Activated naive CD8-positive, alpha-beta T cell treated with anti-CD3 and anti-CD28 coated beads for 36 hours (primary cell): ENCODE results near the gene GRAP2. TPM values are rescaled to one million over a fixed set of nuclear protein-coding genes. Genes with fewer than 3 reads are reported as not detected.

Experiments
- DNase-seq: peaks from one replicate; pipeline ENCODE4 v3.0.0; 2021
- H3K27ac Mint-ChIP-seq: one replicate; pipeline ENCODE4 v1.8.0; 2022; ENCODE audit warnings: mild to moderate bottlenecking, moderate library complexity, mixed read lengths
- H3K27me3 Mint-ChIP-seq: one replicate; pipeline ENCODE4 v1.8.0; 2022; ENCODE audit warnings: mild to moderate bottlenecking, mixed read lengths
- H3K36me3 Mint-ChIP-seq: one replicate; pipeline ENCODE4 v1.8.0; 2021; ENCODE audit warnings: mild to moderate bottlenecking, mixed read lengths
- H3K4me1 Mint-ChIP-seq: one replicate; pipeline ENCODE4 v1.8.0; 2021; ENCODE audit warnings: mixed read lengths
- H3K4me3 Mint-ChIP-seq: one replicate; pipeline ENCODE4 v1.8.0; 2022; ENCODE audit warnings: mild to moderate bottlenecking, moderate library complexity, mixed read lengths
- H3K9me3 Mint-ChIP-seq: one replicate; pipeline ENCODE4 v1.8.0; 2022; ENCODE audit warnings: mixed read lengths
- total RNA-seq, 2 experiments: library from RNA; stranded (reverse); gene quantifications; one replicate each; pipeline ENCODE4 v1.2.3, GENCODE V29; 2021

GRAP2 gene
- total RNA-seq, 2 experiments from 2014 or later: 65.2 to 65.5 TPM

GRCh38 chr22:39956932-39957664 lies 56.2 kb downstream of the GRAP2 start:
- Mint-ChIP-seq H3K9me3 (peaks cover 3% of the 10 kb centered on the region), H3K36me3 (peaks cover 86% of the 10 kb centered on the region), H3K27me3 (no peaks in the 10 kb centered on the region), H3K27ac (peak overlapping the region; percentile 55), H3K4me3 (no peak overlapping the region), H3K4me1 (peaks cover 85% of the 10 kb centered on the region)
- no peak for DNase-seq

DNA sequence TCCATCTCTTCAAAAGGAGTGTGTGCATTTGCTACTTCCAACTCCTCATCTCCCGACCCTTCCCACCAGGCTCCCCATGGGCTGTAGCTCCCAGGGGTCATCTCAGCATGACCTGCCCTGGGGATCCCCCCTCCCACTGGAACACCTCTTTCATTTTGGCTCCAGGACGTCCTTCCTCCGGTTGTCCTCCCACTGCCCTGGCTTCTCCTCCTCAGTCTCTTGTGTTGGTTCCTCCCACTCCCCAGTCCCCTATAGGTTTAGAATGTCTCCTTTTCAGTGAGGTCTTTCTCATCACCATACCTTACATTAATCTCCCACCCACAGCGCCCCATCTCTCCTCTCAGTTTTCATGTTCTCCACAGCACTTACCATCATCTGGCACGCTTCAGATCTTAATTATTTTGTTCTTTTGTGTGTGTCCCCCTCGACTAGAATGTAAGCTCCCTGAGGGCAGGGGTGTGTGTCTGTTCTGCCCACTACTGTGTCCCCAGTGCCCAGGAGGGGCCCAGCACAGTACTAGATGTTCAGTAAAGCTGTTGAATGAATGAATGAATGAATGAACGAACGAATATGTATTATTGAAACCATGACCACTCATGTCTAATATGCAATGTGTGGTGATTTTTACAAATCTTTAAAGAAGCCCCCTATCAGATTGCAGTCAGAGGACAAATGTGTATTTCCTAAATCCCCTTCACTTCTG lies 57.3 kb downstream of the GRAP2 start:
- Mint-ChIP-seq H3K4me1 (peaks cover 83% of the 10 kb centered on the region), H3K9me3 (peaks cover 3% of the 10 kb centered on the region), H3K4me3 (peak overlapping the region; percentile 52), H3K36me3 (peaks cover 80% of the 10 kb centered on the region), H3K27ac (peak overlapping the region; percentile 81), H3K27me3 (no peaks in the 10 kb centered on the region)
- DNase-seq: no peak

DNA sequence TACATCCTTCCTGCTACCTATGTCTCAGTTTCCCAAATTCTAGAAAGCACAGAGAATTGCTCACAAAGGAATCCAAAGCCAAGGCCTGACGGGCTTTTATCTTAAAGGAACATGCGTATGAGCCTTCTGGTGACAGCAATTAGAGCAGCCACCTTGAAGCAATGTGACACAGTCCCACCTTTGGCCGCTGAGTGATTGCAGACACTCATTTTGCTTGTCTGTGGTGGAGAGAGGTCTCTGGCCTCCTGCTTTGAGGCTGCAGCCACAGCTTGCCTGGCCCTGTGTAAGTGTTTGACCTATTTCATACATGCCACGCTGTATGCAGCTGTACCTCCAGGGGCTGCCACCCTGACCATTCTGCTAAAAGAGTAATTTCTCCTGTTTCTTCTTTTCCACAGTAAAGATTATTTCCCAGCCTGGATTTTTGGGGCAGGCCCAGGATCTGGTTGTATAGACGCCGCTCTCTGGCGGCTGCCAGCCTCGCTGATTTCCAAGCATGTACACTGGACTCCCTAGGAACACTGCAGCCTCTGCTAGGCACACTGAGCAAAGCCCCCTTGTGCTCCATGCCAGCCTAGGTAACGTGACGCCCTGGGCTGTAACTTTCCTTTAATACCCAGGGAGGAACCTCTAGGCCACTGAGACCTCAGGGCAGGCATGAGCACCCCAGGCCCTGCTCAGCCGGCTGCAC lies 58.2 kb downstream of the GRAP2 start:
- Mint-ChIP-seq H3K36me3 (peaks cover 79% of the 10 kb centered on the region), H3K9me3 (peaks cover 3% of the 10 kb centered on the region), H3K4me3 (no peak overlapping the region), H3K27ac (peak overlapping the region; percentile 81), H3K27me3 (no peaks in the 10 kb centered on the region), H3K4me1 (peaks cover 80% of the 10 kb centered on the region)
- DNase-seq: no peak

DNA sequence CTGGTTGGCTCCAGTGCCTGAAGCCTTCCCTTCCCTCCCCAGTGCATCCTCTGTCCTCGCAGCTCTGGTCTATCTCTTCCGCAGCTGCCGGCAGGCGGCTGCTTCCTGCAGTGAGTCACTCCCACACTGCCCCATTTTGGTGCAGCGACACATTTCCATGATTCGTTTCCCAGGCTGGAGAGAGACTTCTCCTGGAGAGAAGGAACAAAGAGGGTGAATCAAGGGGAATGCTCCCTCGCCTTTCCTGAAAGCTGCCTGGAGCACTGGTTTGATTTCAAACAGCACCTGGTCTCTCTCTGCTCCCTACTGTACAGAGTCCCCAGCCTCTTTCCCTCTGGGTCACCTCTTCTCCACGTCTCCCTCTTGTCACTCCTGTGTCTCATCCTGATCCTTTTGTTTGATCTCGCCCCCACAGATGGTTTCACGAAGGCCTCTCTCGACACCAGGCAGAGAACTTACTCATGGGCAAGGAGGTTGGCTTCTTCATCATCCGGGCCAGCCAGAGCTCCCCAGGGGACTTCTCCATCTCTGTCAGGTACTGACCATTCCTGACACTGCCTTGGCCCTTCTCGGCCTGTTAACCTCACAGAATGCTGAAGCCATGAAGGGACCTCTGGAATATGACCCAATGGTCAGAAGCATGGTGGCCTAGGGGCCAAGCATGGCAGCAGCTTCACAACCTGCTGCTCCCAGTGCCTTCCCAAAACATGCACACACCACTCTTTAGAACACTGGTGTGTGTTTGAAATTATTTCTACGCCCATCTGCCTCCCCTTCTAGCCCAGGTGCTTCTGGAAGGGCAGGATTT lies 59.0 kb downstream of the GRAP2 start, which contains the start of gene TMA7B:
TSS of gene TMA7B (plus strand) at position 758 of the 808 bp plus-strand sequence. CDS start 3,978 bp downstream, outside the sequence.
- peaks cover 78% of the 10 kb centered on the region for H3K36me3 Mint-ChIP-seq
- peaks cover 83% of the 10 kb centered on the region for H3K4me1 Mint-ChIP-seq
- peaks cover 3% of the 10 kb centered on the region for H3K9me3 Mint-ChIP-seq
- H3K27me3 Mint-ChIP-seq: no peaks in the 10 kb centered on the region
- no peak within 1 kb of the TSS for H3K4me3 Mint-ChIP-seq
- DNase-seq: peak; percentile 40
- H3K27ac Mint-ChIP-seq: peak within 1 kb of the TSS; percentile 82

DNA sequence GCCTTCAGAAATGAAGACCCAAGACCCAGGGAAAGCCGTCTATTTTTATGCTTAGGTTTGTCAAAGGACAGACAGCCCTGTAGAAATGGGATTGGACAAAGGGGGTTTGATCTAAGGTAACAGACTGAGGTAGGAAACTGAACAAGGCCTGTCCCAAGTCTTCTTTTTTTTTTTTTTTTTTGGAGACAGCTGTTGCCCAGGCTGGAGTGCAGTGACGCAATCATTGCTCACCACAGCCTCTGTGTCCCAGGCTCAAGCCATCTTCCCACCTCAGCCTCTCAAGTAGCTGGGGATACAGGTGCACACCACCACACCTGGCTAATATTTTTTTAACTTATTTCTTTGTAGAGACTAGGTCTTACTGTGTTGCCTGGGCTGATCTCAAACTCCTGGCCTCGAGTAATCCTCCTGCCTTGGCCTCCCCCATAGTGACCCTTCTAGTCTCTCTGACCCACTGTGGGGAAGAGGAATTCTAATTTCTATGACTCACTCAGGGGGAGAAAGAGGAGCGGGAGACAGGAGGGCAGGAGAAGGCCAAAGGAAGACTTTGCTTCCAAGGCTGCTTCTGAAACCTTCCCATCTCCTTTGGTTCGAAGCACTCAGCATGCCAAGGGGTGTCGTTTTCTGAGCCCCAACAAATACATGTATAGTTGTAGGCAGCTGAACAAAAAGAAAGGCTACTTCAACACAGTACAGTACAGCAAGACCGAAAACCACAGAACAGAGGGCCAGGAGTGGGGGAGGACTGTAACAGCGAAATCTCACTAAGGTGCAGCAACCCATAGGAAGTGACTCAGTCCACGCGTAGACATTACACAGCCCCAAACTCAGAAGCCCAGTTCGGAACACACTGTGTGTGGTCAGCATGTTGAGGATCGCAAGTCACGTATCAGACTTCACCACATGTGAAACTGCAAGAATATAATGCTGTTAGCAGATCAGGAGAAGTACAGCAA lies 60.2 kb downstream of the GRAP2 start:
- peaks cover 80% of the 10 kb centered on the region for H3K36me3 Mint-ChIP-seq
- H3K27ac Mint-ChIP-seq: peak overlapping the region; percentile 82
- H3K27me3 Mint-ChIP-seq: no peaks in the 10 kb centered on the region
- H3K9me3 Mint-ChIP-seq: peaks cover 3% of the 10 kb centered on the region
- H3K4me3 Mint-ChIP-seq: peak overlapping the region; percentile 65
- peak; percentile 82 for DNase-seq
- peaks cover 81% of the 10 kb centered on the region for H3K4me1 Mint-ChIP-seq

DNA sequence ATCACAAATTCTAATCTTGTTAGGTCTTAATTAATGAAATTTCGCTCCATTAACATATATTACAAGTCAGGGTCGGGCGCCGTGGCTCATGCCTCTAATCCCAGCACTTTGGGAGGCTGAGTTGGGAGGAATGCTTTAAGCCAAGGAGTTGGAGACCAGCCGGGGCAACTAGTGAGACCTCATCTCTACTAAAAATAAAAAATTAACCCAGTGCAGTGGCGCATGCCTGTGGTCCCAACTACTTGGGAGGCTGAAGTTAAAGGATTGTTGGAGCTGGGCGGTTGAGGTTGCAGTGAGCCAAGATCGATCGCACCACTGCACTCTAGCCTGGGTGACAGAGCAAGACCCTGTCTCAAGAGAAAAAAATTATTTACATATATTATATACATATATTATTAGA lies 61.2 kb downstream of the GRAP2 start:
- peak overlapping the region; percentile 65 for H3K4me3 Mint-ChIP-seq
- H3K9me3 Mint-ChIP-seq: peaks cover 3% of the 10 kb centered on the region
- no peak for DNase-seq
- peaks cover 81% of the 10 kb centered on the region for H3K36me3 Mint-ChIP-seq
- H3K27ac Mint-ChIP-seq: peak overlapping the region; percentile 82
- no peaks in the 10 kb centered on the region for H3K27me3 Mint-ChIP-seq
- peaks cover 80% of the 10 kb centered on the region for H3K4me1 Mint-ChIP-seq

DNA sequence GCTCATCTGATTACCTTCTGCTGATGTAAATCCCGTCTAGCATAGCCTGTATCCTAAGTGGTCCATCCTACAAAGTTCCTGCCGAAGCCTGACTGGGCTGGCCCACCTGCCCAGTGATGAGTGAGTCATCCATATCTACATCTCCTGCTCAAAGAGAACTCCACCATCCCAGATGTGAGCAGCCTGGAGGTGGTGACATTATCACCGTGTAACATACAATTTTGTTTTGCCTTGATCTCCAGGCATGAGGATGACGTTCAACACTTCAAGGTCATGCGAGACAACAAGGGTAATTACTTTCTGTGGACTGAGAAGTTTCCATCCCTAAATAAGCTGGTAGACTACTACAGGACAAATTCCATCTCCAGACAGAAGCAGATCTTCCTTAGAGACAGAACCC lies 64.9 kb downstream of the GRAP2 start:
- peaks cover 53% of the 10 kb centered on the region for H3K36me3 Mint-ChIP-seq
- H3K4me1 Mint-ChIP-seq: peaks cover 46% of the 10 kb centered on the region

GRCh38 chr22:39966470-39966869 lies 65.6 kb downstream of the GRAP2 start:
- Mint-ChIP-seq H3K4me3 (no peak overlapping the region), H3K27me3 (no peaks in the 10 kb centered on the region), H3K9me3 (no peaks in the 10 kb centered on the region), H3K27ac (no peak overlapping the region), H3K36me3 (peaks cover 47% of the 10 kb centered on the region), H3K4me1 (peaks cover 41% of the 10 kb centered on the region)
- DNase-seq: no peak

More for the DNA sequence above, 64.9 kb downstream of the GRAP2 start:
- Mint-ChIP-seq H3K27ac (peak overlapping the region; percentile 73), H3K9me3 (peaks cover 3% of the 10 kb centered on the region), H3K27me3 (no peaks in the 10 kb centered on the region), H3K4me3 (no peak overlapping the region)
- DNase-seq: no peak

DNA sequence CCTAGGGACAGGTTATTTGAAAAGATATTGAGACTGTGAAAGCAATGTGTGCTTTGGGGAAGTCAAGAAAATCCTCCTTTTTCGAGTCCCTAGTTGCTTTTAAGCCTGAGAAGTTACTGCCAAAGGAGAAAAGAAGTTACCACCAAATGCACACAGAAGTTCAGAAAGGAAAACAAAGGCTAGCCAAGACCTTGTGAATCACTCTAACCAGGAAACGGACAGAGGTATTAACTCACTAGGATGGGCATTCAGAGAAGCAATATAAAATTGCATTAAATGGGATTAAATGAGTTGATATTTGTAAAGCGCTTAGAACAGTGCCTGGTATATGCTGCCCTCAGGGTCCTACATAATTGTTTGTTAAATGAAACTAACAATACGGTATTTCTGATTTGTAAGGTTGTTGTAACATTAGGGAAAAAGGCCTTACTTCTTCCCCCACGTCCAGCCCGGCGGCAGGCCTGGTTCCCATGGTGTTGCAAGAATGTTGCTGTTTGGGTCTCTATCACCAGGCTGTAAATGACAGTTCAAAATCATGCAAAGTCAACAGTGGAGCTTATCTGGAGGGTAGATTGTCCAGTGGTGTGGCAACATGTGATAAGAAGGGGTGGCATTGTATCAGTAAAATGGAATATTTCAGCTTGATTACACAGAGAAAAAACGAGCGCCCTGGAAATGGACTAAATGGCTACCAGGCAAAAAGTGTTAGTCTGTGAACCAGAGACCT lies 66.4 kb downstream of the GRAP2 start:
- Mint-ChIP-seq H3K4me1 (peaks cover 35% of the 10 kb centered on the region), H3K27ac (no peak overlapping the region), H3K4me3 (no peak overlapping the region), H3K9me3 (no peaks in the 10 kb centered on the region), H3K36me3 (peaks cover 43% of the 10 kb centered on the region), H3K27me3 (no peaks in the 10 kb centered on the region)
- DNase-seq: no peak

GRCh38 chr22:39967996-39968972 lies 67.4 kb downstream of the GRAP2 start:
- H3K36me3 Mint-ChIP-seq: peaks cover 41% of the 10 kb centered on the region
- peak overlapping the region; percentile 13 for H3K27ac Mint-ChIP-seq
- no peak for DNase-seq
- no peaks in the 10 kb centered on the region for H3K9me3 Mint-ChIP-seq
- no peak overlapping the region for H3K4me3 Mint-ChIP-seq
- H3K4me1 Mint-ChIP-seq: peaks cover 26% of the 10 kb centered on the region
- no peaks in the 10 kb centered on the region for H3K27me3 Mint-ChIP-seq

GRCh38 chr22:39970742-39971141 lies 69.9 kb downstream of the GRAP2 start:
- H3K27ac Mint-ChIP-seq: no peak overlapping the region
- H3K4me3 Mint-ChIP-seq: no peak overlapping the region
- DNase-seq: no peak
- H3K9me3 Mint-ChIP-seq: no peaks in the 10 kb centered on the region
- no peaks in the 10 kb centered on the region for H3K27me3 Mint-ChIP-seq
- H3K4me1 Mint-ChIP-seq: peaks cover 10% of the 10 kb centered on the region
- H3K36me3 Mint-ChIP-seq: peaks cover 31% of the 10 kb centered on the region

DNA sequence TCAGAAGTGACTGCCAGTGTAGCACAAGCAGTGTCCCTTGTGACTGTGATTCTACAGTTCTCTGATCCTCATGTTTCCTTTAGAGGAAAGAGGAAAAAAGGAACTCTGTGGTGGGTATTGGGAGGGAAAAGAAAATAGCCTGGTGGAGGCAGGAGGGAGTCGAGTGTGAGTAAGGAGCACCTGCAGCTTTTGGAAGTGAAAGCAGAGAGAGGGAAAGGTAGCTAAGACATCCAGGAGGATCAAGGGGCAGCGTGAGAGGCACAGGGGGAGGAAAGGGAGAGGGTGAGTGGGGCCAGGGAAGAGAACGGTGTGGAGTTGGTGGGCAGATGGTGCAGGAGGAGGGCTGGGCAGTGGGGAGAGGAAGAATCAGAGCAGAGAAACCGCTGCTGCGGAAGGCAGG lies 71.8 kb downstream of the GRAP2 start:
- H3K4me1 Mint-ChIP-seq: peaks cover 2% of the 10 kb centered on the region
- no peaks in the 10 kb centered on the region for H3K9me3 Mint-ChIP-seq
- H3K36me3 Mint-ChIP-seq: peaks cover 36% of the 10 kb centered on the region
- no peak for DNase-seq
- H3K27me3 Mint-ChIP-seq: no peaks in the 10 kb centered on the region
- peak overlapping the region; percentile 46 for H3K27ac Mint-ChIP-seq
- no peak overlapping the region for H3K4me3 Mint-ChIP-seq
